SK-N-SH (cell line): ENCODE data around the gene DAB2IP. TPM values are rescaled to one million over a fixed set of nuclear protein-coding genes. Genes with fewer than 3 reads are reported as not detected.

Experiments
- CTCF ChIA-PET: fragments of 300-600, 350-600 bp; formaldehyde crosslinking; extraction: SDS; loops from one replicate; lab custom pipeline; 2021; lab: Yijun Ruan, JAX
- POLR2A ChIA-PET: fragments of 350-600 bp; sonication (Branson Sonifier 250); formaldehyde crosslinking; extraction: SDS; loops from one replicate; lab custom pipeline; 2020; ENCODE audit warnings: antibody characterized with exemption, inconsistent platforms; lab: Yijun Ruan, JAX
- DNase-seq: peaks from one replicate; pipeline ENCODE4 v3.0.0; 2012
- H2AFZ ChIP-seq: fragments of 200-600 bp; sonication (generic); 2 replicates; pipeline ENCODE4 v1.8.1; 2016; ENCODE audit warnings: antibody characterized with exemption, mild to moderate bottlenecking, low read depth
- H3F3A ChIP-seq: fragments of 200-600 bp; sonication (generic); replicated peaks from 2 replicates; pipeline ENCODE3; 2016; ENCODE audit warnings: antibody characterized with exemption, mild to moderate bottlenecking; ENCODE audit not compliant: insufficient read depth
- H3K27ac ChIP-seq, 2 experiments: fragments of 200-500 bp in 1 of 2; fragments of 200-600 bp in 1 of 2; sonication (Bioruptor generic) in 1 of 2; sonication (generic), shearing (Covaris generic) in 1 of 2; 2 replicates each; pipeline versions ENCODE4 v1.5.1 to v1.6.1; 2014 to 2016; ENCODE audit warnings: low read depth in 2 of 2, inconsistent platforms in 1 of 2, low read length in 1 of 2, mild to moderate bottlenecking in 1 of 2, mixed read lengths in 1 of 2
- H3K27me3 ChIP-seq: fragments of 200-600 bp; sonication (generic), shearing (Covaris generic); 2 replicates; pipeline ENCODE4 v1.6.1; 2016; ENCODE audit warnings: mixed run types; ENCODE audit not compliant: insufficient read depth
- H3K36me3 ChIP-seq, 2 experiments: fragments of 200-500 bp in 1 of 2; fragments of 200-600 bp in 1 of 2; sonication (Bioruptor generic) in 1 of 2; sonication (generic) in 1 of 2; replicated peaks in 1 of 2; 2 replicates each; pipeline versions ENCODE3 to v1.5.1; 2014 to 2016; ENCODE audit warnings: low read length in 1 of 2, mild to moderate bottlenecking in 1 of 2; ENCODE audit not compliant: insufficient read depth in 2 of 2, control insufficient read depth in 1 of 2
- H3K4me1 ChIP-seq, 2 experiments: fragments of 200-500 bp in 1 of 2; fragments of 200-600 bp in 1 of 2; sonication (Bioruptor generic) in 1 of 2; sonication (generic), shearing (Covaris generic) in 1 of 2; 2 replicates each; pipeline versions ENCODE4 v1.5.1 to v1.6.1; 2014 to 2016; ENCODE audit warnings: low read depth in 1 of 2, low read length in 1 of 2, mixed run types in 1 of 2; ENCODE audit not compliant: insufficient read depth in 2 of 2, control insufficient read depth in 1 of 2
- H3K4me2 ChIP-seq: fragments of 200-600 bp; sonication (generic), shearing (Covaris generic); 2 replicates; pipeline ENCODE4 v1.6.1; 2017; ENCODE audit warnings: mixed run types
- H3K4me3 ChIP-seq, 2 experiments: fragments of 200-500 bp in 1 of 2; fragments of 200-600 bp in 1 of 2; sonication (Bioruptor generic) in 1 of 2; sonication (generic), shearing (Covaris generic) in 1 of 2; 2 replicates each; pipeline versions ENCODE4 v1.5.1 to v1.8.1; 2014 to 2016; ENCODE audit warnings: low read depth in 2 of 2, inconsistent platforms in 1 of 2, low read length in 1 of 2, mild to moderate bottlenecking in 1 of 2, mixed read lengths in 1 of 2, moderate library complexity in 1 of 2
- H3K79me2 ChIP-seq: fragments of 200-600 bp; sonication (generic); 2 replicates; pipeline ENCODE4 v1.8.1; 2017; ENCODE audit warnings: mild to moderate bottlenecking; ENCODE audit not compliant: insufficient read depth
- H3K9ac ChIP-seq: fragments of 200-600 bp; sonication (generic); 2 replicates; pipeline ENCODE4 v1.6.1; 2017; ENCODE audit warnings: mixed run types
- H3K9me2 ChIP-seq: fragments of 200-600 bp; sonication (generic); 2 replicates; pipeline ENCODE4 v1.6.1; 2017; ENCODE audit warnings: mixed run types
- H3K9me3 ChIP-seq: fragments of 200-600 bp; sonication (generic); 2 replicates; pipeline ENCODE4 v1.6.1; 2017; ENCODE audit warnings: mixed run types, mild to moderate bottlenecking, moderate library complexity
- H4K20me1 ChIP-seq: fragments of 200-600 bp; sonication (generic); 2 replicates; pipeline ENCODE4 v1.6.1; 2017; ENCODE audit warnings: mild to moderate bottlenecking, mixed run types; ENCODE audit not compliant: insufficient read depth
- ELF1 ChIP-seq: IDR thresholded peaks from 2 replicates; pipeline ENCODE4 v1.4.0; 2012
- EP300 ChIP-seq, 2 experiments: IDR thresholded peaks; 2 replicates each; pipeline versions ENCODE4 v1.4.0 to v1.6.1; 2012; ENCODE audit warnings: borderline replicate concordance in 1 of 2, low read depth in 1 of 2, low read length in 1 of 2
- EZH2phosphoT487 ChIP-seq: fragments of 200-600 bp; sonication (generic); IDR thresholded peaks from 2 replicates; pipeline ENCODE4 v1.6.1; 2017; ENCODE audit warnings: low read depth, mixed run types, mild to moderate bottlenecking, antibody characterized with exemption, moderate library complexity, borderline replicate concordance
- FOXJ3 ChIP-seq: sonication (generic); formaldehyde crosslinking; IDR thresholded peaks from 2 replicates; pipeline ENCODE4 v1.5.1; 2020; ENCODE audit warnings: mild to moderate bottlenecking, missing genetic modification reagents
- FOXM1 ChIP-seq: IDR thresholded peaks from 2 replicates; pipeline ENCODE4 v1.4.0; 2012; ENCODE audit warnings: low read depth, mild to moderate bottlenecking
- JUND ChIP-seq: IDR thresholded peaks from 2 replicates; pipeline ENCODE4 v1.4.0; 2012
- MEF2A ChIP-seq: IDR thresholded peaks from 2 replicates; pipeline ENCODE4 v1.4.0; 2012; ENCODE audit warnings: low read depth, borderline replicate concordance
- MXI1 ChIP-seq: IDR thresholded peaks from 2 replicates; pipeline ENCODE4 v1.6.1; 2012; ENCODE audit warnings: mild to moderate bottlenecking, low read depth, low read length, improper control_type of control experiment
- NFIC ChIP-seq: IDR thresholded peaks from 2 replicates; pipeline ENCODE4 v1.4.0; 2012; ENCODE audit warnings: borderline replicate concordance
- RCOR1 ChIP-seq: fragments of 150-350 bp; IDR thresholded peaks from 2 replicates; pipeline ENCODE4 v1.6.1; 2017; ENCODE audit warnings: antibody characterized with exemption, low read length
- RFX5 ChIP-seq: IDR thresholded peaks from 2 replicates; pipeline ENCODE4 v1.6.1; 2012; ENCODE audit warnings: mild to moderate bottlenecking, improper control_type of control experiment, low read length
- RXRA ChIP-seq: IDR thresholded peaks from 2 replicates; pipeline ENCODE4 v1.4.0; 2012; ENCODE audit warnings: low read depth, mild to moderate bottlenecking, borderline replicate concordance
- SMC3 ChIP-seq: IDR thresholded peaks from 2 replicates; pipeline ENCODE4 v1.6.1; 2012; ENCODE audit warnings: low read depth, low read length, improper control_type of control experiment
- TAF1 ChIP-seq: IDR thresholded peaks from 2 replicates; pipeline ENCODE4 v1.6.1; 2012; ENCODE audit warnings: low read depth, mild to moderate bottlenecking, low read length, moderate library complexity, borderline replicate concordance
- WGBS: methylation state at CpG from one replicate; pipeline ENCODE4 v1.1.6; 2017; ENCODE audit warnings: low lambda C conversion rate; 5-methylcytosine and 5-hydroxymethylcytosine counted together
- polyA plus RNA-seq, 3 experiments: library from polyadenylated mRNA; depleted of rRNA; stranded (reverse); fragments of >200 nt; gene quantifications; 2 replicates each; pipeline ENCODE4 v1.2.3, GENCODE V29; 2012
- TF ChIP-seq, protein P1 (sequence below): IDR thresholded peaks from 2 replicates; pipeline ENCODE4 v1.4.0; 2012; ENCODE audit warnings: low read depth, borderline replicate concordance
- TF ChIP-seq, protein P2 (sequence below): fragments of 200-600 bp; sonication (generic); IDR thresholded peaks from 2 replicates; pipeline ENCODE4 v1.6.1; 2017; ENCODE audit warnings: antibody characterized with exemption, mild to moderate bottlenecking, moderate library complexity
- TF ChIP-seq, protein P3 (sequence below): IDR thresholded peaks from 2 replicates; pipeline ENCODE4 v1.4.0; 2012; ENCODE audit warnings: low read depth, borderline replicate concordance
- TF ChIP-seq, protein P4 (sequence below): fragments of 150-350 bp; IDR thresholded peaks from 2 replicates; pipeline ENCODE4 v1.6.1; 2017; ENCODE audit warnings: antibody characterized with exemption, low read length, low read depth, borderline replicate concordance

The DAB2IP gene
- polyA plus RNA-seq, 1 of the 3 experiments (the other 2 are of a cell fraction) = 21.4 TPM

DNA sequence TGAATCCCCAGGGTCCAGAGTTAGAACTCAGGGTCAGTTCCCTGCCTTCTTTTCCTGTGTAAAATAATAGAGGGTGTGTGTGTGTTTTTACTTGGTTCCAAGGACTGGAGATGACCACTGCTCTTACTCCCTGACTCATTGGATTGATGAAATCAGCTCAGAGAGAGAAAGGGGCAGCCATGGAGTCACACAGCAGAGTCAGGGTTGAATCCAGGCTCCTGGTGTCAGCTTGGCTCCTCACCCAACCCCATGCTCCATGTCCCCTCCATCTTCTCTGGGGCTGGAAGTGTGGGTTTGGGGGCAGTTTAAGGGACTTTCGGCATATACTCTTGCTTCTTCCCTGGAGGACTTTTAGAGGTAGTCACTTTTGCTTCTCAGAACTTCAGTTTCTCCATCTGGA is 21.6 kb downstream of the DAB2IP start:
- TF ChIP-seq, protein P1, sequence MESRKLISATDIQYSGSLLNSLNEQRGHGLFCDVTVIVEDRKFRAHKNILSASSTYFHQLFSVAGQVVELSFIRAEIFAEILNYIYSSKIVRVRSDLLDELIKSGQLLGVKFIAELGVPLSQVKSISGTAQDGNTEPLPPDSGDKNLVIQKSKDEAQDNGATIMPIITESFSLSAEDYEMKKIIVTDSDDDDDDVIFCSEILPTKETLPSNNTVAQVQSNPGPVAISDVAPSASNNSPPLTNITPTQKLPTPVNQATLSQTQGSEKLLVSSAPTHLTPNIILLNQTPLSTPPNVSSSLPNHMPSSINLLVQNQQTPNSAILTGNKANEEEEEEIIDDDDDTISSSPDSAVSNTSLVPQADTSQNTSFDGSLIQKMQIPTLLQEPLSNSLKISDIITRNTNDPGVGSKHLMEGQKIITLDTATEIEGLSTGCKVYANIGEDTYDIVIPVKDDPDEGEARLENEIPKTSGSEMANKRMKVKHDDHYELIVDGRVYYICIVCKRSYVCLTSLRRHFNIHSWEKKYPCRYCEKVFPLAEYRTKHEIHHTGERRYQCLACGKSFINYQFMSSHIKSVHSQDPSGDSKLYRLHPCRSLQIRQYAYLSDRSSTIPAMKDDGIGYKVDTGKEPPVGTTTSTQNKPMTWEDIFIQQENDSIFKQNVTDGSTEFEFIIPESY = no peak
- no peak for TF ChIP-seq FOXM1
- TF ChIP-seq, protein P2, sequence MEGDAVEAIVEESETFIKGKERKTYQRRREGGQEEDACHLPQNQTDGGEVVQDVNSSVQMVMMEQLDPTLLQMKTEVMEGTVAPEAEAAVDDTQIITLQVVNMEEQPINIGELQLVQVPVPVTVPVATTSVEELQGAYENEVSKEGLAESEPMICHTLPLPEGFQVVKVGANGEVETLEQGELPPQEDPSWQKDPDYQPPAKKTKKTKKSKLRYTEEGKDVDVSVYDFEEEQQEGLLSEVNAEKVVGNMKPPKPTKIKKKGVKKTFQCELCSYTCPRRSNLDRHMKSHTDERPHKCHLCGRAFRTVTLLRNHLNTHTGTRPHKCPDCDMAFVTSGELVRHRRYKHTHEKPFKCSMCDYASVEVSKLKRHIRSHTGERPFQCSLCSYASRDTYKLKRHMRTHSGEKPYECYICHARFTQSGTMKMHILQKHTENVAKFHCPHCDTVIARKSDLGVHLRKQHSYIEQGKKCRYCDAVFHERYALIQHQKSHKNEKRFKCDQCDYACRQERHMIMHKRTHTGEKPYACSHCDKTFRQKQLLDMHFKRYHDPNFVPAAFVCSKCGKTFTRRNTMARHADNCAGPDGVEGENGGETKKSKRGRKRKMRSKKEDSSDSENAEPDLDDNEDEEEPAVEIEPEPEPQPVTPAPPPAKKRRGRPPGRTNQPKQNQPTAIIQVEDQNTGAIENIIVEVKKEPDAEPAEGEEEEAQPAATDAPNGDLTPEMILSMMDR = no peak
- TF ChIP-seq EZH2phosphoT487 = no peak
- no peak for TF ChIP-seq EP300 (IDR thresholded peaks at IDR 0.05; ENCODE audit: borderline replicate concordance in 1 of 2, low read depth in 1 of 2, low read length in 1 of 2)
- TF ChIP-seq MXI1 = no peak
- TF ChIP-seq MEF2A = no peak
- no peak for TF ChIP-seq RXRA
- no peak for TF ChIP-seq NFIC
- TF ChIP-seq, protein P3, sequence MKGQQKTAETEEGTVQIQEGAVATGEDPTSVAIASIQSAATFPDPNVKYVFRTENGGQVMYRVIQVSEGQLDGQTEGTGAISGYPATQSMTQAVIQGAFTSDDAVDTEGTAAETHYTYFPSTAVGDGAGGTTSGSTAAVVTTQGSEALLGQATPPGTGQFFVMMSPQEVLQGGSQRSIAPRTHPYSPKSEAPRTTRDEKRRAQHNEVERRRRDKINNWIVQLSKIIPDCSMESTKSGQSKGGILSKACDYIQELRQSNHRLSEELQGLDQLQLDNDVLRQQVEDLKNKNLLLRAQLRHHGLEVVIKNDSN = no peak
- no peak for TF ChIP-seq TAF1
- TF ChIP-seq SMC3 = no peak
- TF ChIP-seq RFX5 = no peak
- no peak for TF ChIP-seq FOXJ3 (CRISPR knock-in tag)
- no peak for TF ChIP-seq RCOR1
- TF ChIP-seq, protein P4, sequence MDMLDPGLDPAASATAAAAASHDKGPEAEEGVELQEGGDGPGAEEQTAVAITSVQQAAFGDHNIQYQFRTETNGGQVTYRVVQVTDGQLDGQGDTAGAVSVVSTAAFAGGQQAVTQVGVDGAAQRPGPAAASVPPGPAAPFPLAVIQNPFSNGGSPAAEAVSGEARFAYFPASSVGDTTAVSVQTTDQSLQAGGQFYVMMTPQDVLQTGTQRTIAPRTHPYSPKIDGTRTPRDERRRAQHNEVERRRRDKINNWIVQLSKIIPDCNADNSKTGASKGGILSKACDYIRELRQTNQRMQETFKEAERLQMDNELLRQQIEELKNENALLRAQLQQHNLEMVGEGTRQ = no peak
- TF ChIP-seq ELF1 = no peak
- no peak for TF ChIP-seq JUND
- H3K4me1 ChIP-seq = peaks cover 19 to 25% of the 10 kb centered on the region in 2 experiments; a peak in 3 of 4 replicates
- ChIA-PET POLR2A (no interaction called here), CTCF (interaction anchor here (1.1 to 3.3 kb wide), 4 partner anchors 12 to 122 kb away, joined by 3 to 17 read pairs (median 6); no protein-coding TSS in a partner anchor)
- H3K27ac ChIP-seq = no peak overlapping the region; a peak in 1 of 4 replicates
- H2AFZ ChIP-seq = no peak overlapping the region
- H3K36me3 ChIP-seq = no peaks in the 10 kb centered on the region
- no peak for DNase-seq
- H4K20me1 ChIP-seq = peaks cover 6% of the 10 kb centered on the region; the same call in 1 of the 2 replicates
- H3F3A ChIP-seq = no peaks in the 10 kb centered on the region
- WGBS = 100% methylated on average over 1 of the region's 1 CpG
- H3K9me2 ChIP-seq = no peaks in the 10 kb centered on the region
- H3K4me2 ChIP-seq = no peak overlapping the region
- no peaks in the 10 kb centered on the region for H3K79me2 ChIP-seq
- H3K4me3 ChIP-seq = no peak overlapping the region
- H3K9ac ChIP-seq = no peak overlapping the region
- H3K27me3 ChIP-seq = no peaks in the 10 kb centered on the region
- H3K9me3 ChIP-seq = no peaks in the 10 kb centered on the region
